ENCODE measurements around the gene LRRC3B.

LRRC3B gene

GRCh38 chr3:26657348-26657976 lies 34.9 kb downstream of the LRRC3B start:
- no peak for DNase-seq (ENCODE audit: extremely low spot score)
- POLR2A ChIA-PET = no interaction called here
- no peak for TF ChIP-seq CTCF (IDR thresholded peaks at IDR 0.05; ENCODE audit: control extremely low read depth, extremely low read depth, low read depth, missing control alignments)
- CTCF ChIA-PET = no interaction called here

GRCh38 chr3:26668171-26668570 lies 45.6 kb downstream of the LRRC3B start:
- no peak for TF ChIP-seq CTCF (IDR thresholded peaks at IDR 0.05; ENCODE audit: control extremely low read depth, extremely low read depth, low read depth, missing control alignments)
- CTCF ChIA-PET = no interaction called here
- no peak for DNase-seq (ENCODE audit: extremely low spot score)
- POLR2A ChIA-PET = no interaction called here

GRCh38 chr3:26668696-26669095 lies 46.1 kb downstream of the LRRC3B start:
- POLR2A ChIA-PET = no interaction called here
- DNase-seq (ENCODE audit: extremely low spot score) = no peak
- CTCF ChIA-PET = interaction anchor here (1.0 kb wide), 1 partner anchor 14 kb away, joined by 3 read pairs; no protein-coding TSS in a partner anchor
- TF ChIP-seq CTCF (IDR thresholded peaks at IDR 0.05; ENCODE audit: control extremely low read depth, extremely low read depth, low read depth, missing control alignments) = no peak

GRCh38 chr3:26675336-26675735 lies 52.8 kb downstream of the LRRC3B start:
- ChIA-PET CTCF (no interaction called here), POLR2A (no interaction called here)
- no peak for DNase-seq (ENCODE audit: extremely low spot score)
- no peak for TF ChIP-seq CTCF (IDR thresholded peaks at IDR 0.05; ENCODE audit: control extremely low read depth, extremely low read depth, low read depth, missing control alignments)

GRCh38 chr3:26681632-26682031 lies 59.1 kb downstream of the LRRC3B start:
- ChIA-PET CTCF (interaction anchor here (2.0 kb wide), 1 partner anchor 11 kb away, joined by 6 read pairs; no protein-coding TSS in a partner anchor), POLR2A (no interaction called here)
- DNase-seq (ENCODE audit: extremely low spot score) = no peak
- TF ChIP-seq CTCF (IDR thresholded peaks at IDR 0.05; ENCODE audit: control extremely low read depth, extremely low read depth, low read depth, missing control alignments) = no peak

GRCh38 chr3:26682406-26682805 lies 59.8 kb downstream of the LRRC3B start:
- POLR2A ChIA-PET = no interaction called here
- CTCF ChIA-PET = interaction anchor here (2.0 kb wide), 1 partner anchor 10 kb away, joined by 6 read pairs; no protein-coding TSS in a partner anchor
- DNase-seq (ENCODE audit: extremely low spot score) = no peak
- no peak for TF ChIP-seq CTCF (IDR thresholded peaks at IDR 0.05; ENCODE audit: control extremely low read depth, extremely low read depth, low read depth, missing control alignments)
